IMR-90 (cell line): ENCODE data around the gene SLC35D1. TPM values are rescaled to one million over a fixed set of nuclear protein-coding genes. Genes with fewer than 3 reads are reported as not detected.

Experiments
- ATAC-seq: fragments of 200-7000 bp; cut with Tn5 transposase; 2 replicates; pipeline ENCODE4 v1.9.1; 2020; ENCODE audit warnings: low read depth, mild to moderate bottlenecking, moderate library complexity
- BruUV-seq: library from RNA; stranded (reverse); fragments of 400-500 nt; replicated peaks from 2 replicates; lab custom pipeline; 2021; lab: Mats Ljungman, UMichigan
- CTCF ChIA-PET: fragments of 300-600 bp; formaldehyde crosslinking; extraction: SDS; loops from one replicate; lab custom pipeline; 2021; ENCODE audit warnings: antibody characterized with exemption; lab: Yijun Ruan, JAX
- POLR2A ChIA-PET: fragments of 300-600 bp; sonication (Branson Sonifier 250); formaldehyde crosslinking; loops from one replicate; lab custom pipeline; 2022; ENCODE audit warnings: antibody characterized with exemption; ENCODE audit not compliant: unreplicated experiment; lab: Charles Lee
- DNase-seq: peaks from one replicate; pipeline ENCODE4 v3.0.0; 2013
- H2AFZ ChIP-seq: replicated peaks from 2 replicates; pipeline ENCODE3; 2013; ENCODE audit warnings: low read length, mild to moderate bottlenecking; ENCODE audit not compliant: poor library complexity
- H2AK5ac ChIP-seq: 2 replicates; pipeline ENCODE4 v1.6.1; 2013; ENCODE audit warnings: low read depth, low read length, inconsistent platforms
- H2AK9ac ChIP-seq: replicated peaks from 2 replicates; pipeline ENCODE3; 2013; ENCODE audit warnings: mild to moderate bottlenecking, low read depth, low read length, moderate library complexity; ENCODE audit not compliant: poor library complexity
- H2BK120ac ChIP-seq: 2 replicates; pipeline ENCODE4 v1.6.1; 2013; ENCODE audit warnings: low read depth, low read length, inconsistent platforms
- H2BK15ac ChIP-seq: 3 replicates; pipeline ENCODE4 v1.6.1; 2013; ENCODE audit warnings: low read depth, low read length, inconsistent platforms
- H2BK20ac ChIP-seq: 2 replicates; pipeline ENCODE4 v1.6.1; 2013; ENCODE audit warnings: low read depth, mild to moderate bottlenecking, inconsistent platforms, low read length, moderate library complexity
- H2BK5ac ChIP-seq: 2 replicates; pipeline ENCODE4 v1.6.1; 2013; ENCODE audit warnings: mild to moderate bottlenecking, low read depth, low read length, inconsistent platforms; ENCODE audit not compliant: poor library complexity, severe bottlenecking
- H3K14ac ChIP-seq: replicated peaks from 2 replicates; pipeline ENCODE4 v1.6.1; 2013; ENCODE audit warnings: low read depth, low read length, inconsistent platforms
- H3K18ac ChIP-seq: 2 replicates; pipeline ENCODE4 v1.6.1; 2013; ENCODE audit warnings: low read depth, low read length, control low read depth
- H3K23ac ChIP-seq: 2 replicates; pipeline ENCODE4 v1.6.1; 2013; ENCODE audit warnings: low read depth, low read length, inconsistent platforms
- H3K27ac ChIP-seq: 2 replicates; pipeline ENCODE4 v1.5.1; 2013; ENCODE audit warnings: mild to moderate bottlenecking, control low read depth, low read length; ENCODE audit not compliant: insufficient read depth
- H3K27me3 ChIP-seq: 2 replicates; pipeline ENCODE4 v1.6.1; 2013; ENCODE audit warnings: low read length; ENCODE audit not compliant: control insufficient read depth, insufficient read depth
- H3K36me3 ChIP-seq: 2 replicates; pipeline ENCODE4 v1.6.1; 2013; ENCODE audit warnings: low read length, mixed read lengths; ENCODE audit not compliant: control insufficient read depth, insufficient read depth
- H3K4ac ChIP-seq: 2 replicates; pipeline ENCODE4 v1.6.1; 2013; ENCODE audit warnings: low read depth, low read length, inconsistent platforms
- H3K4me1 ChIP-seq: 2 replicates; pipeline ENCODE4 v1.6.1; 2013; ENCODE audit warnings: low read length, mixed read lengths; ENCODE audit not compliant: control insufficient read depth, insufficient read depth
- H3K4me2 ChIP-seq: 2 replicates; pipeline ENCODE4 v1.6.1; 2013; ENCODE audit warnings: low read depth, mild to moderate bottlenecking, control low read depth, low read length, moderate library complexity
- H3K4me3 ChIP-seq: 2 replicates; pipeline ENCODE4 v1.5.1; 2013; ENCODE audit warnings: low read depth, mild to moderate bottlenecking, control low read depth, low read length, moderate library complexity; ENCODE audit not compliant: insufficient read depth
- H3K56ac ChIP-seq: 2 replicates; pipeline ENCODE4 v1.6.1; 2013; ENCODE audit warnings: low read length, inconsistent platforms; ENCODE audit not compliant: insufficient read depth; ENCODE audit errors: extremely low read depth
- H3K79me1 ChIP-seq, 2 experiments: 2 replicates each; pipeline ENCODE4 v1.6.1; 2013; ENCODE audit warnings: low read length in 2 of 2, inconsistent platforms in 1 of 2, low read depth in 1 of 2
- H3K9ac ChIP-seq: 2 replicates; pipeline ENCODE4 v1.6.1; 2013; ENCODE audit warnings: low read depth, low read length, control low read depth
- H3K9me1 ChIP-seq: 2 replicates; pipeline ENCODE4 v1.6.1; 2013; ENCODE audit warnings: low read length, inconsistent platforms; ENCODE audit not compliant: insufficient read depth
- H3K9me3 ChIP-seq: 2 replicates; pipeline ENCODE4 v1.6.1; 2013; ENCODE audit warnings: low read length; ENCODE audit not compliant: control insufficient read depth, insufficient read depth
- H4K20me1 ChIP-seq: 2 replicates; pipeline ENCODE4 v1.6.1; 2013; ENCODE audit warnings: low read length, inconsistent platforms; ENCODE audit not compliant: insufficient read depth
- H4K5ac ChIP-seq: 2 replicates; pipeline ENCODE4 v1.6.1; 2013; ENCODE audit warnings: mild to moderate bottlenecking, low read depth, low read length, control low read depth
- H4K8ac ChIP-seq, 2 experiments: 2 replicates each; pipeline ENCODE4 v1.6.1; 2013; ENCODE audit warnings: low read depth in 2 of 2, low read length in 2 of 2, control low read depth in 1 of 2, inconsistent platforms in 1 of 2
- H4K91ac ChIP-seq: 2 replicates; pipeline ENCODE4 v1.6.1; 2013; ENCODE audit warnings: low read depth, low read length, inconsistent platforms; ENCODE audit not compliant: insufficient read depth
- CEBPB ChIP-seq: IDR thresholded peaks from 2 replicates; pipeline ENCODE4 v1.6.1; 2012; ENCODE audit warnings: low read depth, low read length, improper control_type of control experiment
- POLR2A ChIP-seq: IDR thresholded peaks from 2 replicates; pipeline ENCODE4 v1.6.1; 2012; ENCODE audit warnings: mild to moderate bottlenecking, low read depth, low read length
- RCOR1 ChIP-seq: IDR thresholded peaks from 2 replicates; pipeline ENCODE4 v1.6.1; 2012; ENCODE audit warnings: mild to moderate bottlenecking, low read length, improper control_type of control experiment; ENCODE audit not compliant: insufficient replicate concordance
- WGBS, 2 experiments: methylation state at CpG; one replicate each; pipeline versions ENCODE4 v1.1.5 to v1.1.7; 2013; ENCODE audit warnings: missing lambda C conversion rate in 2 of 2; ENCODE audit not compliant: insufficient read length in 1 of 2; ENCODE audit errors: extremely low coverage in 2 of 2; 5-methylcytosine and 5-hydroxymethylcytosine counted together
- dilution Hi-C: fragments of 300-500 bp; cut with HindIII; formaldehyde crosslinking; loops from one replicate; pipeline ENCODE4 v1.14.3; 2018; ENCODE audit warnings: low sequenced_read_pairs; ENCODE audit not compliant: unreplicated experiment
- in situ Hi-C: fragments of 300-500 bp; cut with MboI; formaldehyde crosslinking; loops from 3 replicates; pipeline ENCODE4 v1.14.3; 2019; ENCODE audit warnings: low sequenced_read_pairs, inconsistent platforms, mixed read lengths
- intact Hi-C: fragments of 100-400 bp; cut with micrococcal nuclease; formaldehyde crosslinking; loops from 2 replicates; pipeline ENCODE4 v1.10.0; 2022
- polyA plus RNA-seq, 3 experiments: library from polyadenylated mRNA; depleted of rRNA; stranded (reverse); fragments of >200 nt; gene quantifications; 2 replicates each; pipeline ENCODE4 v1.2.3, GENCODE V29; 2012; ENCODE audit warnings: low replicate concordance in 1 of 3
- total RNA-seq: library from RNA; depleted of rRNA; stranded (reverse); fragments of >200 nt; gene quantifications from 2 replicates; pipeline ENCODE4 v1.2.3, GENCODE V29; 2012

SLC35D1 gene
- total and polyA plus RNA-seq, 2 of the 4 experiments (the other 2 are of a cell fraction), result 7.2 to 16.3 TPM

DNA sequence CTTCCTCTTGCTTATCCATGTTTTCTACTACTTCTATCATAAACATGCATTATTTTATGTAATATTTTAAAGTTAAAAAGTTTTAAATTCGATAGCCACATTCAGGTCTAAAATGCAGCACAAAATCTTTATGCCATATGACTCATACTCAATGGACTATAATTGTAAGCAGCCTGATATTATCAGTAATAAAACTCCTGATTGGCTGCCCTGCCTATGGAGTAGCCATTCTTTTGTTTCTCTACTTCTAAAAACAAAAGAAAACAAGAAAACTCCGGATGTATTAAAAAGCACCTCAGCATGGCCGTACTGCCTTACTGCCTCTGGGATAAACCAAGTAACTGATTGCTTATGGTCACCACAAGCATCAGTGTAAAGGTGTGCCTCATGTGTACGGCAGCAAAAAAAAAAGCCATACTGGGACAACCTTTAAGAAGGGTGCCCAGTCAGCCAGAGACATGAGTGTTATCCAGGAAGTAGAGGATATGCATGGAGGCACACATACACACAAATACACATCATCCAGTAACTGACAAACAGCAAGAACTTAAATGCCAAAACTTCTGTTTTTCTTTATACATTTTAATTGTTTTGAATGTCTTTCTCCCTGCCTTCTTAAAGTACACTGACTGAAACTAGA lies 9.2 kb downstream of the SLC35D1 start:
- no peak overlapping the region for H2AK5ac ChIP-seq
- peaks cover 3% of the 10 kb centered on the region; the same call in 1 of the 2 replicates for H4K20me1 ChIP-seq
- no peak overlapping the region for H3K4me2 ChIP-seq
- H3K4me1 ChIP-seq, result peaks cover 8% of the 10 kb centered on the region
- H2AK9ac ChIP-seq, result no peak overlapping the region
- BruUV-seq, result no TSS peak
- DNase-seq (peak; percentile 11), ATAC-seq (no peak)
- no peaks in the 10 kb centered on the region for H3K27me3 ChIP-seq
- POLR2A ChIA-PET, result no interaction called here
- dilution Hi-C loops (no loop called here), intact Hi-C loops (no loop called here), in situ Hi-C loops (no loop called here)
- H3K4me3 ChIP-seq, result no peak overlapping the region
- no peak overlapping the region for H3K14ac ChIP-seq
- WGBS, 2 experiments, result no CpG with 5 or more reads among the region's 4 CpGs
- H3K9ac ChIP-seq, result no peak overlapping the region
- H3K23ac ChIP-seq, result 0 out of 2 replicates have a peak overlapping the region, but pooled peaks have one; percentile 11
- peaks cover 11% of the 10 kb centered on the region for H3K9me1 ChIP-seq
- no peak overlapping the region for H2BK5ac ChIP-seq
- CTCF ChIA-PET, result no interaction called here
- no peak overlapping the region for H4K8ac ChIP-seq
- H3K56ac ChIP-seq, result no peak overlapping the region
- no peak overlapping the region for H2BK15ac ChIP-seq
- peaks cover 17 to 34% of the 10 kb centered on the region in 2 experiments for H3K79me1 ChIP-seq
- no peaks in the 10 kb centered on the region for H3K9me3 ChIP-seq
- no peak overlapping the region for H2AFZ ChIP-seq
- H3K18ac ChIP-seq, result no peak overlapping the region
- H2BK20ac ChIP-seq, result no peak overlapping the region
- TF ChIP-seq RCOR1, result no peak
- TF ChIP-seq CEBPB, result no peak
- no peak for TF ChIP-seq POLR2A
- no peak overlapping the region for H2BK120ac ChIP-seq
- H4K5ac ChIP-seq, result 0 out of 2 replicates have a peak overlapping the region, but pooled peaks have one; percentile 5
- no peak overlapping the region for H3K4ac ChIP-seq
- H3K27ac ChIP-seq, result no peak overlapping the region
- H3K36me3 ChIP-seq, result peaks cover 41% of the 10 kb centered on the region
- no peak overlapping the region for H4K91ac ChIP-seq
